Measurements from ENCODE around the gene DPYD.

GRCh38 chr1:97904534-97904933, 16.3 kb downstream of the DPYD start:
- TF ChIP-seq CTCF (IDR thresholded peaks at IDR 0.05), result no peak
- TF ChIP-seq POLR2A (IDR thresholded peaks at IDR 0.05), result no peak
